ENCODE results near the gene FBXW2. TPM values are rescaled to one million over a fixed set of nuclear protein-coding genes. Genes with fewer than 3 reads are reported as not detected.
A peak's percentile ranks its signal among the peaks of the same experiment; 100 is the strongest.

FBXW2 gene
- total RNA-seq, 2 donors from 2014 or later, result 72.6 to 78.5 TPM

DNA sequence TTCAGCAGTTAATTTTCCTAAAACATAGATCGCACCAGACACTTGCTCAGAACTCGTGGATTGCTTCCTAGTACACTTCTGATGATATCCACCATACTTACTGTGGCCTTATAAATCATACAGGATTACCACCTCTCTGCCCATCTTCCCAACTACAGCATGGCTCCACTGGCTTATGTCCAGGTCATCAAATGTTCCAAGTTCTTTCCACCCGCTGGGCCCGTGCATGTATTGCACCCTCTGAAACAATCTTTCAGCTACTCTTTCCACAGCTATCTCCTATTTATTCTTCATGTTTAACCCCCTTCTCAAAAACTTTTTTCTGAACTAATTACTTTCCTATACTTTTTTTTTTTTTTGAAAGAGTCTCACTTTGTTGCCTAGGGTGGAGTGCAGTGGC lies 18.5 kb downstream of the FBXW2 start:
- Mint-ChIP-seq H3K4me3 (no peak overlapping the region), H3K4me1 (ENCODE audit: low read depth) (peaks cover 20% of the 10 kb centered on the region), H3K36me3 (ENCODE audit: insufficient read depth in 2 of 2) (peaks cover 10 to 35% of the 10 kb centered on the region in 2 donors), H3K27me3 (ENCODE audit: low read depth) (no peaks in the 10 kb centered on the region), H3K9me3 (no peaks in the 10 kb centered on the region), H3K27ac (peak overlapping the region; percentile 36)
- ATAC-seq (replicated peaks in 1 of 2), result no peak
- no peak for DNase-seq

- no peak for ATAC-seq (replicated peaks in 1 of 2)
- peaks cover 10 to 39% of the 10 kb centered on the region in 2 donors for H3K36me3 Mint-ChIP-seq (ENCODE audit: insufficient read depth in 2 of 2)
- H3K4me1 Mint-ChIP-seq (ENCODE audit: low read depth), result peaks cover 23% of the 10 kb centered on the region
- no peaks in the 10 kb centered on the region for H3K9me3 Mint-ChIP-seq
- H3K4me3 Mint-ChIP-seq, result no peak overlapping the region
- H3K27ac Mint-ChIP-seq, result no peak overlapping the region
- no peaks in the 10 kb centered on the region for H3K27me3 Mint-ChIP-seq (ENCODE audit: low read depth)
- DNase-seq, result no peak
Observed at GRCh38 chr9:120773256-120773655, 20.0 kb downstream of the FBXW2 start.

DNA sequence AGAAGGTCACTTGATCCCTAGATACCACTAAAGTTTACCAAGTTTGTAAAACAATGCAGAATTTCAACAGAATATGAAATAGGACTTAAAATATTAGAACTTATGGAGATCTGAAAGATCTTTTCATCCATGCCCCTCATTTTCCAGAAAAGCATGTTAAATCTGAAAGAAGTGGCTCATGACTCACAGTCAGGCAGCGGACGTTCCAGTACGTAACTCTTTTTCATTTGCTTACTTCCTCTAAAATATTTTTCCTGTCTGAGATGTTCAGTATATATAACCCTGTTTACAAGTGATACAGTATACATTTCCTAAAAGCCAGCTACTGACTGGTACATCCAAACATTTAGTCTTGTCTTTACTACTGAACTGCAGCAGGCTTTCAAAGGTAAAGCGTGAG lies 22.3 kb downstream of the FBXW2 start:
- ATAC-seq (replicated peaks in 1 of 2), result no peak
- no peak for DNase-seq
- Mint-ChIP-seq H3K36me3 (ENCODE audit: insufficient read depth in 2 of 2) (peaks cover 6 to 36% of the 10 kb centered on the region in 2 donors), H3K4me3 (no peak overlapping the region), H3K27me3 (ENCODE audit: low read depth) (no peaks in the 10 kb centered on the region), H3K4me1 (ENCODE audit: low read depth) (peaks cover 23% of the 10 kb centered on the region), H3K27ac (peak overlapping the region; percentile 8), H3K9me3 (no peaks in the 10 kb centered on the region)

GRCh38 chr9:120768886-120769285 lies 24.3 kb downstream of the FBXW2 start:
- ATAC-seq (replicated peaks in 1 of 2), result peak; percentile 49 to 77
- DNase-seq, result no peak
- Mint-ChIP-seq H3K9me3 (no peaks in the 10 kb centered on the region), H3K36me3 (ENCODE audit: insufficient read depth in 2 of 2) (peaks cover 4 to 29% of the 10 kb centered on the region in 2 donors), H3K27me3 (ENCODE audit: low read depth) (no peaks in the 10 kb centered on the region), H3K4me1 (ENCODE audit: low read depth) (peaks cover 23% of the 10 kb centered on the region), H3K27ac (peak overlapping the region; percentile 88), H3K4me3 (no peak overlapping the region)

- no peak for DNase-seq
- Mint-ChIP-seq H3K36me3 (ENCODE audit: insufficient read depth in 2 of 2) (peaks cover 4 to 28% of the 10 kb centered on the region in 2 donors), H3K27me3 (ENCODE audit: low read depth) (no peaks in the 10 kb centered on the region), H3K4me3 (no peak overlapping the region), H3K27ac (peak overlapping the region; percentile 12), H3K4me1 (ENCODE audit: low read depth) (peaks cover 23% of the 10 kb centered on the region), H3K9me3 (no peaks in the 10 kb centered on the region)
- ATAC-seq (replicated peaks in 1 of 2), result no peak
Observed at GRCh38 chr9:120768247-120768646, 25.0 kb downstream of the FBXW2 start.

GRCh38 chr9:120767451-120767850 lies 25.8 kb downstream of the FBXW2 start:
- peak overlapping the region; percentile 12 for H3K27ac Mint-ChIP-seq
- DNase-seq, result no peak
- H3K4me1 Mint-ChIP-seq (ENCODE audit: low read depth), result peaks cover 23% of the 10 kb centered on the region
- no peaks in the 10 kb centered on the region for H3K27me3 Mint-ChIP-seq (ENCODE audit: low read depth)
- H3K36me3 Mint-ChIP-seq (ENCODE audit: insufficient read depth in 2 of 2), result peaks cover 4 to 24% of the 10 kb centered on the region in 2 donors
- no peak overlapping the region for H3K4me3 Mint-ChIP-seq
- H3K9me3 Mint-ChIP-seq, result no peaks in the 10 kb centered on the region
- no peak for ATAC-seq (replicated peaks in 1 of 2)

GRCh38 chr9:120765910-120766425 lies 27.2 kb downstream of the FBXW2 start:
- Mint-ChIP-seq H3K9me3 (no peaks in the 10 kb centered on the region), H3K4me3 (no peak overlapping the region), H3K27me3 (ENCODE audit: low read depth) (no peaks in the 10 kb centered on the region), H3K27ac (peak overlapping the region; percentile 5), H3K4me1 (ENCODE audit: low read depth) (peaks cover 13% of the 10 kb centered on the region), H3K36me3 (ENCODE audit: insufficient read depth in 2 of 2) (peaks cover 4 to 20% of the 10 kb centered on the region in 2 donors)
- ATAC-seq (replicated peaks in 1 of 2) (no peak), DNase-seq (no peak)

- Mint-ChIP-seq H3K27ac (no peak overlapping the region), H3K4me3 (no peak overlapping the region), H3K36me3 (ENCODE audit: insufficient read depth in 2 of 2) (peaks cover 4 to 13% of the 10 kb centered on the region in 2 donors), H3K4me1 (ENCODE audit: low read depth) (peaks cover 1% of the 10 kb centered on the region), H3K9me3 (no peaks in the 10 kb centered on the region), H3K27me3 (ENCODE audit: low read depth) (no peaks in the 10 kb centered on the region)
- DNase-seq (no peak), ATAC-seq (replicated peaks in 1 of 2) (no peak)
Observed at GRCh38 chr9:120764476-120764875, 28.7 kb downstream of the FBXW2 start.

DNA sequence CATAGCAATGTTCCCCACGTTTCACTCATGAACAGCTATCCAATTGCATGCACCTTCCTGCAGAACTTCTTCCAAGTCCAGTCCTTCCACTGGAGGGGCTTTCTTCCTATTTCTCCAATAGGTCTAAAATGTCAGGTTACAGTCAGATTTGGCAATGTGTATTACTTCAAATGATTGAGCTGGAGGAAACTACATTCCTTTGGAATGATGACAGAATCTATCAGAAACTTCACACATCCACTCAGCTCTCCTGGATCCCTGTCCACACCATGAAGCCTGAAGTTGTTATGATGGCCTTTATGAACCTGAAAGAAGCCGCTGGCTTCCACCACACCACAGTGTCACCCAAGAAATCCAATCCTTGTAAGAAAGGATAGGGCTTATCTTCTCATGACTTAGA lies 32.2 kb downstream of the FBXW2 start:
- Mint-ChIP-seq H3K9me3 (no peaks in the 10 kb centered on the region), H3K27ac (no peak overlapping the region), H3K36me3 (ENCODE audit: insufficient read depth in 2 of 2) (peaks cover 0 to 2% of the 10 kb centered on the region in 2 donors), H3K4me1 (ENCODE audit: low read depth) (peaks cover 29% of the 10 kb centered on the region), H3K4me3 (no peak overlapping the region), H3K27me3 (ENCODE audit: low read depth) (no peaks in the 10 kb centered on the region)
- DNase-seq (no peak), ATAC-seq (replicated peaks in 1 of 2) (no peak)

DNA sequence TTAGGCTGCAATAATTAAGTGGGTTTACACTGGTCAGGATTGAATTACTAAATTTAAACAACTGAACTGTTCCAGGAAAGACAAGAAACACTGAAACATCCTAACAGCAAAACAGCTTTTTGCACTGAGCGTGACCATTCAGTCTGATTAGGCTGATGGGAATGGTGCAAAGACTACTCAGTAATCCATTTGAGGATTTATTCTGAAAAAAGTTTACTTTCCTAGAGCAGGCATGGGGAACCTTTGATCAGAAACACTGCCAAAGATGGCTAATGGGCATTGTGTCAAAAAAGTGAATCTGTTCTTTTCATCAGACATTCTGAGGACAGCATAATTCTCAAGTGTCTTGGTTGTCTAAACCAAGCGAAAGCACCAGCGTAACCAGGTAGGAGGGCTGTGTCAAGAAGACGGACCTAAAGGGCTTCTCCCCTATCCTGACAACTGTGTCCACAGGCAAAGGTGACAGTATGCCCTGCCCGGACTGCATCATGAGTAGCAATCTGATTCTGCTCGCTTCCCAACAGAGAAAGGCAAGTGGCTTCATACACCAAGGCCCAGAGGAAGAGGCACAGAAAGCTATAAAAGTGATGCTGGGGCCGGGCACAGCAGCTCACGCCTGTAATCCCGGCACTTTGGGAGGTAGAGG lies 33.3 kb downstream of the FBXW2 start:
- H3K27ac Mint-ChIP-seq, result no peak overlapping the region
- H3K4me3 Mint-ChIP-seq, result no peak overlapping the region
- no peaks in the 10 kb centered on the region for H3K9me3 Mint-ChIP-seq
- H3K36me3 Mint-ChIP-seq (ENCODE audit: insufficient read depth in 2 of 2), result peaks cover 0 to 2% of the 10 kb centered on the region in 2 donors
- DNase-seq (no peak), ATAC-seq (replicated peaks in 1 of 2) (no peak)
- H3K27me3 Mint-ChIP-seq (ENCODE audit: low read depth), result no peaks in the 10 kb centered on the region
- peaks cover 30% of the 10 kb centered on the region for H3K4me1 Mint-ChIP-seq (ENCODE audit: low read depth)

- ATAC-seq (replicated peaks in 1 of 2), result peak in 1 of 2 donors; percentile 65
- no peak overlapping the region for H3K27ac Mint-ChIP-seq
- no peaks in the 10 kb centered on the region for H3K27me3 Mint-ChIP-seq (ENCODE audit: low read depth)
- H3K9me3 Mint-ChIP-seq, result no peaks in the 10 kb centered on the region
- DNase-seq, result no peak
- H3K36me3 Mint-ChIP-seq (ENCODE audit: insufficient read depth in 2 of 2), result no peaks in the 10 kb centered on the region
- H3K4me3 Mint-ChIP-seq, result no peak overlapping the region
- peaks cover 30% of the 10 kb centered on the region for H3K4me1 Mint-ChIP-seq (ENCODE audit: low read depth)
Observed at GRCh38 chr9:120758544-120758943, 34.7 kb downstream of the FBXW2 start.

DNA sequence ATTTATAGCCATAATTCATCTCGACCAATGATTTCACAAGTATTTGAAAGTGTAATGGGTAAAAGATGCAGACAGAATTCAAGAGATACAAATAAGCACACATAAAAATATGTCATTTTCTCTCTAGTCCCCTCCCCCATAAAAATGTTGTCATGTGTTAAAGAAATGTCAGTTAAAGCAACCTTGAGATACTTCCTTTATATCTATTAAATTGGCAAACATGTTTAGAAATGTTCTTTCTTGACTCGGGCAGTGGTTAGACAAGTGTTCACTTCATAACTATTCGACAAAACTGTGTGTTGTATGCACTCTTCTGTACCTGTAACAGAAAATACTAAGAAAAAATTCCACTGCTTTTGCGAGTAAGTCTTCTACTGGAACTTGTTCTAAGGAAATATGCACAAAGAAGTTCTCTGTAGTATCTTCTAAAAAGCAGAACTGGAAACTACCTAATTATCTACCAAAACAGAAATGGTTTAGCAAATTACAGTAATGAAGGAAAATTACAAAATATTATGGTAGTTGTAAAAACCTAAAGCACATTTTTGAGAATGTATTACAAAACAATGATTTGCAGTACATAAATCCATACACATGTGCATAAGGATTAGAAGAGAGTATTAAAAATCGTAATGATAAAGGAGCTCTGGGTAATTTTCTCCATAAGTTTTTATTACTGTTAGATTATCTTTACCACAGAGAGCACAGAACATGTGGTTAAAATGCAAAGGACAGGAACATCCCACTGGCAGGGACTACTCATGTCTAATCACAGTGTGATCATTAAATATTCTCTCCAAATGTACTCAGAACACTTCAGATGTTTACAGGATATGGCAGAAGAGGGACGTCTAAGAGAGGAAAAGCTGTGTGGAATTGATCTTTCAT lies 35.9 kb downstream of the FBXW2 start:
- no peaks in the 10 kb centered on the region for H3K27me3 Mint-ChIP-seq (ENCODE audit: low read depth)
- H3K36me3 Mint-ChIP-seq (ENCODE audit: insufficient read depth in 2 of 2), result no peaks in the 10 kb centered on the region
- peak overlapping the region; percentile 74 for H3K27ac Mint-ChIP-seq
- ATAC-seq (replicated peaks in 1 of 2), result no peak
- H3K4me1 Mint-ChIP-seq (ENCODE audit: low read depth), result peaks cover 30% of the 10 kb centered on the region
- H3K4me3 Mint-ChIP-seq, result no peak overlapping the region
- no peaks in the 10 kb centered on the region for H3K9me3 Mint-ChIP-seq
- DNase-seq, result no peak

DNA sequence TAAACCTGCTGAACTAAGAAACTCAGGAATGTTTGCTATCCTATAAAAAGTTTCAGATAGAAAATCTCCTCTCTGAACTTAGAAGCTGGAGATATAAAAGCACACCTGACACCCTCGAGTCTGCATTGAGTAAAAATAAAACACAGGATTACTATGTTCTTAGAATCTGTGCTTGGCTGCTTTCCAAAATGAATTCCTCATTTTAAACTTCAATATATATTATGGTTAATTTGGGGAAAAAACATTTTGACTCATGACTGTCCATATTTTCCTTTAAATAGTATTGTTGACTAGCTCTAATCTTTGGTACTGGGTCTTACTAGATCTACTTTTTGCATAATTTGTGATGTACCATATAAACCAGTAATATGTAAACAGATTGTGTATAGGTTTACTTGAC lies 36.7 kb downstream of the FBXW2 start:
- Mint-ChIP-seq H3K36me3 (ENCODE audit: insufficient read depth in 2 of 2) (no peaks in the 10 kb centered on the region), H3K27me3 (ENCODE audit: low read depth) (no peaks in the 10 kb centered on the region), H3K9me3 (no peaks in the 10 kb centered on the region), H3K27ac (peak overlapping the region; percentile 76), H3K4me3 (no peak overlapping the region), H3K4me1 (ENCODE audit: low read depth) (peaks cover 30% of the 10 kb centered on the region)
- ATAC-seq (replicated peaks in 1 of 2) (no peak), DNase-seq (no peak)

Measured in activated T-cell treated with anti-CD3 and anti-CD28 coated beads, Interleukin-2, amount 50 U/mL, for 72 hours (primary cell).